GM18861 (cell line): ENCODE data around the gene ADARB1.

Source experiments
- ATAC-seq: cut with Tn5 transposase; IDR thresholded peaks from one replicate; pipeline ENCODE4 v1.9.1; 2021; ENCODE audit not compliant: unreplicated experiment

The ADARB1 gene

DNA sequence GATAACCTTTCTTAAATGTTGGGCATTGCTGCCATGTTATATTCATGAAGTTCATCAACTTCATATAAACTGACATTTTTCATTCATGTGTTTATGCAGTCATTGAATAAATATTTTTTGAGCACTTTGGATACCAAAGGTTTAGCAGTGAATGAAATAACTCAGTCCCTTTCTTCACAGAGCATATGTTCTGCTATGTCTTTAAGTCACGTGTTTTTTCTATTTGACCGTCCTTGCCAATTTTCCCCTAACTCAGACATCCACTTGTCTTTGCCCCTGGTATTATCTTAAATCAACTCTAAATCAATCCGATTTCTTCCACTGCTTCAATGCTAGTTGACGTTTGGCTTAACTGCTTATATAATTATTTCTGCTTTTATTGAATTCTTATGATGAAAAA lies 16.6 kb downstream of the ADARB1 start:
- no peak for ATAC-seq

DNA sequence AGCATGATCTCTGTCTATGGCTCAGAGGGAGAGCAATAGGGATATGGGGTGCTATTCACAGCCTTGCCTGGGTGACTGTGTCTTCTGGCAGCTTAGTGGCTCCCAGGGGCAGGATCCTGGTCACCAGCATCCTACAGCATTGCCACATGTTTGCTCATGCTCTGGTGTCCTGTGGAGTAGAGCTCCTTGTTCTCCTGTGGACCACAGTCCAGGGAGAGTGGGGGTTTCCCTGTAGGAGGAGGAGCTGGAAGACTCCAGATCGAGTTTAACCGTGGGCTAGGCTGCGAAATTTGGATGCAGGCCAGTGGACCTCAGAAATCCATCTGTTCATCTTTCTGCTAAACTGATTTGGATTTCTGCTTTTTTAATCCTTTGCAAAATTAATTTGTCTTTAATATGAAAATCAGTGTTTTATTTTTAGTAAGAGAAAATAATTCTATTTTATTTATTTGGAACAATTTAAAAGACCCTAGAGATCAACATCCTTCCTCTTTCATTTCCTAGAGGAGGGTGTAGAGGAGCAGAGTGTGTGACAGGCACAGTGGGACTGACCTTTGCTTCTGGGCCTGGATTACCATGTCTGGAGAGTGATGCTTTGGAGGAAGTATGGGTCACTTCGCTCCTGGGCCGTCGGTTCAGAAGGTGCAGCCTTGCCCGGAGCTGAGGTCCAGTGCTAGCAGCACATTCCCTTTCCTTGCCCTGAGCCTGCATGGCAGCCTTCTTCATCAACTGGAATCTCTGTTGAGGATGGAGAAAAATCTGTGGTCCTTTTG lies 17.4 kb downstream of the ADARB1 start:
- no peak for ATAC-seq

DNA sequence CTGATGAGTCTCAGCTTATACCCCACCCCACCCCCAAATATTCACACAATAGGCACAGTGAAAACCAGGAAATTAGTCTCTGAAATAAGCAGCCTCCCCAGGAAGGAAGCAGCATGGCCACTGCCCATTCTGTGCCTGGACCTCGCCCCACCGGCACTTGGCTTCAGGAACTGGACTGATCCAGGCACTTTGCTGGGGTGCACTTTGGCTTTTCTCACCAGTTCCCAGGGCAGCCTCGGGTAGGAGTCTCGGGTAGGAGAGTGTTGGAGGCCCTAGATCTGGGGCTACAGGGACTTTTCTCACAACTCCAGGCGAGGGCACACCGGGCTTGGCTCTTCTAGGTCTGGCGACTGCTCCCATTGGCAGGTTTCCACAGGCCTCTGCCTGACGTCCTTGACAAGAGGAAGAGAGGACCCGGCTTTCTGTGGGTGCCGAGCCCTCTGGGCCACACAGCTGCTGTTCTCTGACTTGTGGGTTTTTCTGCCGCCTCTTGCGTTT lies 18.7 kb downstream of the ADARB1 start:
- ATAC-seq = no peak

DNA sequence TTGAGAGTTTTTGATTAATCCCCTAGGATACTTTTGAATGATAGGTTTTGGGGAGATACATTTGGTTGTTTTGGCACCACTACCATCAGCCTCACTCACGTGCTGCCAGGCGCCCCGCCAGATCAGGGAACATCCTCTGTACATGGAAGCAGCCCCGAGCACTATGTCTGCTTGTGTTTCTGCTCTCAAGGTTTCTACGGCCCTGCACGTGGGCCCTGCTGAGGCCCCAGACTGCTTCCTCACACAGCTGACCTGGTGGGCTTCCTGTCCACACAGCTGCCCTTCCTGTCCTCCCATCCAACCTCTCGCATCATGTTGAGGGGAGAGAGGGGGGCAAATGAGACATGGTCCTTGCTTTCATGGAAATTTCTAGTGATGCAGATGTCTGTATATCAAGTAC lies 20.0 kb downstream of the ADARB1 start:
- no peak for ATAC-seq

DNA sequence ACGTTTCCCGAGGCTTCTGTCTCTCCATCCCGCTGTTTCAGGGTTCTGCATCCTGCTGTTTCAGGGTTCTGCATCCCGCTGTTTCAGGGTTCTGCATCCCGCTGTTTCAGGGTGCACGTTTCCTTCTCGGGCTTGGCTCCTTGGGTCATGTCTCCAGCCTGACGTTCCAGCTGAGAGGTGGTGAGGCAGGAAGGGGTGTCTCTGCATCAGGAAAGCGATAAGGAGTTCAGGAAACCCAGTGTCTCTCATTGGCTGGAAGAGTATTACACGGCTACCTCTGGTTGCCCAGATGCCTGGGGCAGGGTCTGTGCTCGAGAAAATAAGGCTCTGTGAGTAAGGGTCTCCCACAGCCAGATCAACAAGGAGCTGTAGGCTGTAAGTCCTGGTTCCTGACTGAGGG lies 21.1 kb downstream of the ADARB1 start:
- ATAC-seq = no peak

DNA sequence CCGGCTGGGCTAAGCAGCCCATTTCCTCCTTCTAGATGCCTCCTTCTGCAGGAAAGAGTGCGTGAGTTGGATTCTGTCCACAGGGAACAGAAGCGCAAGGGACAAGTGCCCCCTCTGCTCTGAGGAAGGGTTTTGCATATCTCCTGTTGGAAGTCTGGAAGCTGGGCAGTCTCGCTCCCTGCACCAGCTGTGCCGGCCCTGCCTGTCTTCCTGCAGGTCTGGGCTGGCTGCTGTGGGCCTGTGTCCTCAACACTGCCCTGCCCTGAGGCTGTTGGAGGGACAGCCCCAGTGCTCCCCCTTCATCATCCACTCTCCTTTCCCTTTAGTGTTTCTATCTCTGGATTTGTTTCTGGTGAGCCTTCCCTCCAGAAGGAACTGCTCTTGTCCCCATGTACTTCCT lies 21.8 kb downstream of the ADARB1 start:
- no peak for ATAC-seq

DNA sequence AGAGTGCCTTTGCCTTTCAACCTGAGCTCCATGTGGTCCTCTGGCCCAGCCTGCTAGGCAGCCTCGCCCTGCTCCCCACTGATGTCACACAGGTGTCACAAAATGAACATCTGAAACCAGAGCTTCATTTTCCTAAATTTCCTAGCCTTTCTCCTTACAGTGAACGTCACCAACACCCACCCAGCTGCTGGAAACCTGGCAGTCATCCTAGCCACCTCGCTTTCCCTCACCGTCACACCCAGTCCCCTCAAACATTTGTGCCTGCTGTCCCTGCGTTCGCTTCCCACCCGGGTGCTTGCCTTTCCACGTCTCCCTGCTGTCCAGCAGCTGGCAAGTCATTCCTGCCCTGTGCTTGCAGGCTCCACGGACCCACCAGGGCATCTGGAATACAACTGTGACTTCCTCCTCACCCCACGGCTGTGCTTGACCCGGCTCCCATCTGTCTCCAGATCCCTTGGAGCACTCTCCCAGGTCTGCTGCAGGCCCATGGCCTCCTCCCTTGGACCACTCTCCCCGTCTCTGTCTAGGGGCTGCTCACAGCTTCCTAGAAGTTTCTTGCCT lies 23.5 kb downstream of the ADARB1 start:
- no peak for ATAC-seq

DNA sequence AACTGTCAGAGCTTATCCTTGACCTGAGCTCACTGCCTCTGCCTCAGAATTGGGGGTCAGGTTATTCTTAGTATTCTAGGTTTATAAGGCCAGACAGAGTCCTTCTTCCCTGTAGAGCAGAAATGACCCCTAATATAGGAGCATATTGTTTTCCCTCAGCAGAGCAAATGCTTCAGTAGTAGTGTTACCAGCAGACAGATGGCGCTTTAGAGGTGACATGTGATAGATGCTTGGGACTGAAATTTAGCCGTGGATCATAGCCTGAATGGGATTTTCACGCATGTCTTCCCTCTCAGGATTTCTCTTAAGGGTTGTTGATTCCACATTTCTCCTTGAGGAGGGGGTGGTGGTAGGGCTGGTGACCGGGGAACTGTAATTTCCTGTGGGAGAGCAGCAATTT lies 24.5 kb downstream of the ADARB1 start:
- no peak for ATAC-seq

DNA sequence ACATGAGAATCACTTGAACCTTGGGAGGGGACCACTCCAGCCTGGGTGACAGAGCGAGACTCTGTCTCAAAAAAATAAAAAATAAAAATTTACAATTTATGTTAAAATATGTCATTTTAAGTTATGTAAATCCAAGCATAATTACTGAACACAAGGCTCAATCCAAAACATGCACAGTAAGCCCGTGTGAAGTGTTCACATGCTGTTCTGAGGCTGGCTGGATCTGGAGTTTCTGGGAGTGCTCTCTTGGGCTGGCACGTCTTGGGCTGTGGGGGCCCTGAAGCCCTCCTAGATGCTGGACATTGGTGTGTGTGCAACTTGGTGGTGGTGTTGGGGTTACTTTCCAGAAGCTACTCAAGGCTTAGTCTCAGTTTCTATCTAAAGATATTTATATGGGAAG lies 25.2 kb downstream of the ADARB1 start:
- no peak for ATAC-seq

DNA sequence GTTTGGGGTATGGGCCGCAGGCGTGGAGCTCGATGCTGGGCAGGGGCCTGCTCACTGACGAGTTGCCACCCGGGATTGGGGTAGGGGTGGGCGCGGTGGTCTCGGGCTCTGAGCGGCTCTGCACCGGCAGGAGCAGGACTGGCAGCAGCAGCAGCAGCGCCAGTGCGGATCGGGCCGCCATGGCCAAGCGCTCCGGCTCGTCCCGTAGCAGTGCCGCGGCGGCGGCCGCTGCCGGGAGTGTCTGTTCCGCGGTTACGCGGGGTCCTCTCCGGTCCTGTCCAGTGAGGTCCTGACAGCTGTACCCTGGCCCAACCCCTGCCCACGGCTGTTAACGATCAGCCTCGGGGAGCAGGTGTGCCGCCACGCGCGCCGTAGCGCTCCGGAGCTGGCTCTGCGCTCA lies 26.5 kb downstream of the ADARB1 start:
- ATAC-seq = no peak

DNA sequence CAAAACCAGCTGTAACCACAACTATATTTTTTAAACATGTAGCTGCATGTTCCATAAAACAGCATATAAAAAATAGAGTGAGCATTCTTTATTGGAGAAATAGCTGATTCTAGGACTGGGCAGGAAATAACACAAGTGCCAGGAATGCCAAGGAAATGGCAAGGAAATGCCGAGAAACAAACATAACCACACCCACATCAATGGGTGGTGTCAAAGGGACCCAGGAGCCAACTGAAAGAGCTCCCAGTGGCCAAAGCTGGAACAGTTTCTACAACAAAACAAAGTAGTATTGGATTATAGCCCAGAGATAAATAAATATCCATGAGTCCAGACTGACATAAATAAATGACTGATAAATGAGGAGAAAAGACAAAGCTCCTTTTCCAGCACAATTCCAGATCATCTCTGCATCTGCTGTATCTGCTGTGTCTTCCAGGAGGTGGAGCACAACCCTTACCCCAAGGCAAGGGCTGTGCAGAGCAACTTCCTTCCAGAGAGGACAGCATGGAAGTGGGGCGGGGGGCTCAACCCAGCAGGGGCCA lies 28.1 kb downstream of the ADARB1 start:
- no peak for ATAC-seq

DNA sequence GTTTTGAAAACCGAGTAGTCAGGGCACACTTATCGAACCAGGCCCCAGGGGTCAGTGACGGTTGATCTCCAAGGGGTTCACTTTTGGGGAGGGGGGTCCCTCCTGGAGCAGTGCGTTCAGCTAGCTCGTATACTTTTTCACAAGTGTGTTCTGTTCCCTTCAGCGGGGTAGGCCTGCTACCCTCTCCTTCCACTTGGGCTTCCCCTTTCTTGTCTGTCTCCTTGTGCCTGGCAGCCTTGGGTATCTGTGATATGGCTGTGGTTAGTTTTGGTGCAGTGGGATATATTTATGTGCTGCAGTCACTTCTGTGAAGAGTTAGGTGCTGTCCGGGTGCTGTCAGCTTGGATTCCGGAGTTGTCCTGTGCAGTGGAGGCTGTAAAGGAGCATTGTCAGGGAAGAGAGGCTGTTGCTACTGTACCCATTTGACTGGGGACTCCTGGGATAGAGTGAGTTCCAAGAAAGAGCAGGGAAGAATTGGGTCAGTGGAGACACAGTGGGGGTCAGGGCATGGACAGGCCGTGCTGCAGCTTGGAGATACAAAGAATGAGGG lies 29.7 kb downstream of the ADARB1 start:
- ATAC-seq = no peak

DNA sequence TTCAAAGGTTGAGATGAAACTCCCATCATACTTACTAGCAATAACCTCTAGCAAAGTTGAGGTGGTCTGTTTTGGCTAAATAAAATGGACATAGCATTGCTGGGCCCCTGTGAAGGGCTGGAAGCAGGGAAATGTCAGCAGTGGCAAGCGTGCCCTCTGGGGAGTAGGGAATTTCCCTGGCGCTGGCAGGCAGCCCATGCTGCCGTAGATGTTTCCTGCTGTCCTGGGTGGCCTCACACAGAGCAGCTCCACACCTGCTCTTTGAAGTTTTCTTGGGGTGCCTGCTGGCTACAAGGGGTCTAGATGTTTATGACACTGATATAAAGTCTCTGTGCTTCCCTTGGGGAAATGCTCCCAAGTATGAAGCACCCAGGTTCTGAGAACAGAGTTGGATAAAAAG lies 30.2 kb downstream of the ADARB1 start:
- no peak for ATAC-seq

DNA sequence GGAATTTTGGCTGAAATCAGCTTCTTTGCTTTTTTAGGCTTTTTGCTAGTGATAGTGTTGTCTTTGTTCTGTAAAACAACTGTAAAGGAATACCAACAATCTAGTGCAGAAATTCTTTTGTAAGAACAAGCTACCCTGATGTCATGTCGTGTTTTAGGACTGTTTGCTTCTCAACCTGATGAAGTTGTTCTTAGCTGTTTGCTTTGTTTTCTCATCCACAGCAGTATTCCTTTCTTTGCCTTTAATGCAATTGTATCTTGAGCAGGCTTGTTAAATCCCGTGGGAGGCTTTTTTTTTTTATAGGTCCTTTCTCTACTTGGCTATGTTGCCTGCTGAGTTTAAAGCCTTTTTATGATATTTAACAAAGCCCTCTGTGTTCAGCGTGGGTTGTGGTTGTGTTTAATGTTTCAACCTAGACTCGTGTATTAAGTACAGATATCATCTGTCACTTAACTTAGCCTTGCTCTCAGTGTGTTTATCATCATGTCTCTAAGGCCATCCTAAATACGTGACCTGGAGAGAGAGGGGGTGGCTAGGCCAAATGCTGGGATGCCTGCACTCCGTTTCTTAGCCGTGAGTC lies 31.6 kb downstream of the ADARB1 start:
- ATAC-seq = no peak

DNA sequence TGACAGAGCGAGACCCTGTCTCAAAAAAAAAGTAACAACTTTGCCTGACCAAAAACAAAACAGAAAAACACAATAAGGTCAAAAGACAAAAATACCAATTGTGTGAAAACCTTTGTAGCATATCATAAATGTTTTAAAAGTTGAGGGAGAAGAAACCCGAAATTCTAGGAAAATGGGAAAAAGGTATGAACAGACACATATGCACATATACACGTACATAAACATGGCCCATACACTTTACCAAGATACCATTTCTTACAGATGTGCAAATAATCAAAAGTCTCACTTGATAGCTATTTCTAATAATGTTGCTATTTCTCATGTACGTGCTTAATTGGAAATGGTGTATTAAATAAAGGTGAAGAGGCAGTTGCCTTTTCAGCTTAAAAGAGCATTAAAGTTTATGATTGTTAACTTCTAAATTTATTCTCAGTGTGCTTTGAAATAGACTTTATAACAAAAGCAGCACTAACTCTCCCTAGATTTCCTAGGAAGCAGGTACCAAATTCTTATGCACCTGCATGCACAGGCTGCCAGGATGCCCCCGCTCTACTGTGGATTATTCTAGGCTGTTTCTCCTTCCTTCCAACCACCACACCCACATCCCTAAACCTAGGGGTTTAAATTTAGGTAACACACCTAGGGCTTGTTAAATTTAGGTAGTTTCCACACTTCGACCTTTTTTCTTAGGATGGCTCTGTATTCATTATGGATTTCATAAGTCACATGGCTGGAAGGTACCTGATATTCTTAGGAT lies 33.8 kb downstream of the ADARB1 start:
- ATAC-seq = no peak

DNA sequence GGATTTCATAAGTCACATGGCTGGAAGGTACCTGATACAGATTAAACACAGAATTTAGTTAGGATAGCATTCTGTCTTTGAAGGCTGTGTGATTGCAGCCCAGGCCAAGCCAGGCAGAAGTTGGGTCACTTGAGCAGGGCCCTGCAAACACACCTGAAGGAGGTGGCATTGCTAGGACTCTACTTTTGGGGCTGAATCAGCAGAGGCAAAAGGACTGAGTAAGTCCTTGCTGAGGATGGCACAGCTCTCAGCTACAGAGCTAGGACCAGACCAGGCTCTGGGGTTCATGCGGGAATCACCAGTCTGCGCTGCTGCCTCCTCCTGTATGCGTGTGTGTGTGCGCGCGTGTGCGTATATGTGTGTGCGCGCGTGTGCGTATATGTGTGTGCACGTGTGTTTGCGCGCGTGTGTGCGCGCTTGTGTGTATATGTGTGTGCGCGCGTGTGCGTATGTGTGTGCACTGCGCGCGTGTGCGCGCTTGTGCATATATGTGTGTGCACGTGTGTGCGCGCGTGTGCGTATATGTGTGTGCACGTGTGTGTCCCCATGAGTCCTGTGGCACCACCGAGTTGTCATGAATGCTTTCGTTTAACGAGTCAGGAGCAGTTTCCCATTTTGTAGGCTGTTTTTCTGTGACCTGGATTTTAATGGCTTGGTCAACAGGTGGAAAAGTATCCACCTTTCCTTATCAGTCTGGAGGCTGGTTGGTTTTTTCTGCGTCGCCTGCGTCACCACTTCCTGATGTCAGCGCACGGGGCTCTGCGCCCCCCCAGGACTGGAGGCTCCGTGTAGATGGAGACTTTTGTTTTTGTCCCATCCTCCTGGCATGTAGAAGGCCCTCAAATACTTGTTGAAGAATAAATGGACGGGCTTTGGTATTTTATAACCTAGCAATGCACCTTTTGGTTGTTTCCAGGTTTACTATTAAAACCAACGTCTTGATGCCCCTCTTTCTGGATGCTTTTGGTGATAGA lies 34.7 kb downstream of the ADARB1 start:
- ATAC-seq = no peak

DNA sequence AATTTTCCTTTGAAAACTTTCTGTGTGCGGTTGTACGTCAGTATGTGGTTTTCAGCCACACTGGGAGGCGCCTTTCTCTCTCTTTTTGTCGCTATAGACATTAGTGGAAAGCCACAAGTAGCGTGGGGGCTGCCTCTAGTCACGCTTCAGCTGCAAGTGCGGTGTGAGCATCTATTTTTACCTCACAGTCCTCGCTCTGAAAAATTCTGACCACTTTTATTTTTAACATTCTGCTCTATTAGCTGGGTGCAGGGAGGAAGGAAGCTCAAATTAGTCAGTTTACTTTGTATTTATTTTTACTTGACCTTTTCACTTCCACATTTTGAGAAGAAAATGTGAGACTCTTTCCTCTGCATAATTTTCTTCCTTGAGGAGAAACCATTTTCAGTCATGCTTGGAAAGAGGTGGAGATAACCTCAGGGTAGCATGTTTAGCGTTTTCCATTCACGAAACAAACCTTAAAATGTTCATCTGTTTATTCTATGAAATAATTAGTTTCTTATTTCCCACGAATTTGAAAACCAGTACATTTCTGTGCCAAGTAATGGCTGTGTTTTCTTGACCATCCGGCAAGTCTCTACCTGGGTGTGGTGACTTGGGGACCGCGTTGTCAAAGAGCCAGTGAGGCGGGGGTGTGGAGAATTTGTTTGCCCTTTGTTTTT lies 35.6 kb downstream of the ADARB1 start:
- ATAC-seq = peak; percentile 85

DNA sequence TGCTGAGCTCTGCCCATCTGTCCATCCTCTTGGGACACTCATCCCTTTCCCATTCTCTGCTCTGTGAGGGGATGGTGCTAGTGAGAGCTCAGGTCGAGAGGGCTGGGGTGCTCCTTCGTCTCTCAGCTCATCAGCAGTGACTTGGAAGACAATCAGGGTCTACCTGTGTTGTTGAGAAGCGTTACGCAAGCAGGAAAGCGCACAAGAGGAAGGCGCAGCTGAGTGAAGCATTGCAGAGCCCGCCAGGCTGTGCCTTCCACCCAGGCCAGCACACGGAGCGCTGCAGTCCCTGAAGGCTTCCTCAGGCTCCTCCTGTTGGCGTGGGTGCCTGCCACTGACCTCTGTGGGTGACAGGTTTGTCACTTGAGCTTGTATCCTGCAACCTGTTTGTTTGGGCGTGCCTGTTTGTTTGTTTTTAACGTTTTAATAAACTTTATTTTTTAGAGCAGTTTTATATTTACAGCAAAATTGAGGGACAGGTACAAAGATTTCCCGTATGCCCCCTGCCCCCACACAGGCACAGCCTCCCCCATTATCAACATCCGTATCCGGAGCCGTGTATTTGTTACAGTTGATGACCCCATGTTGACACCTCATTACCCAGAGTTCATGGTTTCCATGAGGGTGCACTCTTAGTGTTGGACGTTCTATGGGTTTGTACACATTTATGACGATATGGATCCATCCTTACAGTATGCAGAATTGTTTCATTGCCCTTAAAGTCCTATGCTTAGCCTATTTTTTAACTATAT lies 36.7 kb downstream of the ADARB1 start:
- ATAC-seq = no peak

DNA sequence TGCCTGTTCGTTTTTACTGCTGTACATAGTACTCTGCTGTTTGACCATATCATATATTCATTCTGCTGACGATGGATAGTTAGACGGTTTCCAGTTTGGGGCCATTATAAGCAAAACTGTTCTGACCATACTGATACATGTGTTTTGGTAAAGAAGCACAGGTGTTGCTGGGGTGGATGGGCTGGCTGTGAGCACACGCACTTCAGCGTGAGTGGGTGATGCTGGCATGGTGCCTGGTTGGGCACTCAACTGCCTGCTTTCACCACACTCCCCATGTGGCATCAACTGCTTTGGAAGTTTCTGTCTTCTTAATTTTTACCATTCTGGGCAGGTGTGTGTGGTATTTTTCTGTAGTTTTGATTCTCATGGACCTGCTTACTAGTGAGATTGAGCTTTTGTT lies 37.3 kb downstream of the ADARB1 start:
- ATAC-seq = no peak
